AG04449 (cell line): Measurements from ENCODE around the gene MARF1.

Source experiments
- CTCF ChIA-PET: fragments of 350-600 bp; formaldehyde crosslinking; extraction: SDS; loops from one replicate; lab custom pipeline; 2021; ENCODE audit warnings: antibody characterized with exemption; lab: Yijun Ruan, JAX
- POLR2A ChIA-PET: fragments of 400-600, 350-600 bp; formaldehyde crosslinking; extraction: SDS; loops from one replicate; lab custom pipeline; 2020; ENCODE audit warnings: antibody characterized with exemption, inconsistent platforms; lab: Yijun Ruan, JAX
- DNase-seq: peaks from one replicate; pipeline ENCODE4 v3.0.0-alpha.2; 2010; ENCODE audit warnings: low read depth, low spot score
- H3K4me3 ChIP-seq: 2 replicates; pipeline ENCODE4 v1.5.1; 2011; ENCODE audit warnings: low read depth, mild to moderate bottlenecking, control low read depth, low read length
- TF ChIP-seq, protein P1 (sequence below): IDR thresholded peaks from one replicate; pipeline ENCODE4 v1.5.1; 2011; ENCODE audit warnings: mild to moderate bottlenecking, moderate library complexity, low read length, control low read depth, inconsistent platforms; ENCODE audit not compliant: insufficient read depth; ENCODE audit errors: missing control alignments

The MARF1 gene

DNA sequence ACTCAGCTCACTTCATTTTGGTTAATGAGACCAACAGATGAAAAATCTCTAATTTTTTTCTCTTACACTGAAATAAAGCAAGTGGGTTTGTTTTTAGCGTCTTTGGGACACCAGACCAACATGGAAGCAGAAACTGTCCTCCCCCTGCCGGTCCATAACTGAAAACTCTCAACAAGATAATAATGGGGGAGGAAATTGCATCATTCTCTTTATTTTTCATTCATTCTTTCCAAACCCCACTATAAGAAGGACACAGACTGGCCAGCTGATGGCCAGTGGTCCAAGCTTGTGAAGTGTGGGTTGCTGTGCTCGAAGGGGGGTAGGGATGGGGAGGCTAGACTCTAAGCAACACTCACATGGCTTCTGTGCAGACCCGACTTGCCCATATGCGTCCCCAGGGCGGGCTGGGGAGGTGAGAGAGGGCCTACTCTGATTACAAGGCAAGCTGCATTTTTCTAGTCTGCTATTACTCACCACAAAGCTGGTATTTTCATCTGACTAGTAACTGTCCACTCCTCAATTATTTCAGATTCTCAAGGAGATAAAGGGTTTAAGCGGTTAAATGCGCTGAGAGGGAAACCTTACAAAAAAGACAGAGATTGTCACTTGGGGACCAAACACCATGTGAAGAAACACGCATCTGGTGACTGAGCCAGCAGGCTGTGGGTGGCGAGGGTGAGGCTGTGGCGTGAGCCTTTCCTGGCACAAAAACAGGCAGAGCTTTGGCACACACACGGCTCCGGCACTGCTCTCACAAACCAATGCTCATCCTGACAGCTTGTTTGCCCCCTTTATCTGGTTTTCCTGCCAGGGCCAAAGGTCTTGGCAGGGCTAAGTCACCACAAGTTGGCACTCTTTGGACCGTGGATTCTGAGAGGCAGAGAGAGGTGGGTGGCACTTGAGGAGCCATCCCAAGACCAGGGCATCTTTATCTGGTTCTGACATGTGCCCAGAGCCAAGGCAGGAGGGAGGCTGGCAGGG, 38.2 kb downstream of the MARF1 start:
- no peak overlapping the region for H3K4me3 ChIP-seq
- POLR2A ChIA-PET, result no interaction called here
- TF ChIP-seq, protein P1, sequence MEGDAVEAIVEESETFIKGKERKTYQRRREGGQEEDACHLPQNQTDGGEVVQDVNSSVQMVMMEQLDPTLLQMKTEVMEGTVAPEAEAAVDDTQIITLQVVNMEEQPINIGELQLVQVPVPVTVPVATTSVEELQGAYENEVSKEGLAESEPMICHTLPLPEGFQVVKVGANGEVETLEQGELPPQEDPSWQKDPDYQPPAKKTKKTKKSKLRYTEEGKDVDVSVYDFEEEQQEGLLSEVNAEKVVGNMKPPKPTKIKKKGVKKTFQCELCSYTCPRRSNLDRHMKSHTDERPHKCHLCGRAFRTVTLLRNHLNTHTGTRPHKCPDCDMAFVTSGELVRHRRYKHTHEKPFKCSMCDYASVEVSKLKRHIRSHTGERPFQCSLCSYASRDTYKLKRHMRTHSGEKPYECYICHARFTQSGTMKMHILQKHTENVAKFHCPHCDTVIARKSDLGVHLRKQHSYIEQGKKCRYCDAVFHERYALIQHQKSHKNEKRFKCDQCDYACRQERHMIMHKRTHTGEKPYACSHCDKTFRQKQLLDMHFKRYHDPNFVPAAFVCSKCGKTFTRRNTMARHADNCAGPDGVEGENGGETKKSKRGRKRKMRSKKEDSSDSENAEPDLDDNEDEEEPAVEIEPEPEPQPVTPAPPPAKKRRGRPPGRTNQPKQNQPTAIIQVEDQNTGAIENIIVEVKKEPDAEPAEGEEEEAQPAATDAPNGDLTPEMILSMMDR, result no peak
- CTCF ChIA-PET, result interaction anchor here (0.7 to 1.3 kb wide), 3 partner anchors 9 to 177 kb away, joined by 3 read pairs; no protein-coding TSS in a partner anchor
- no peak for DNase-seq

GRCh38 chr16:15602285-15603044, 40.5 kb downstream of the MARF1 start:
- H3K4me3 ChIP-seq, result no peak overlapping the region
- TF ChIP-seq, protein P1, result no peak
- POLR2A ChIA-PET, result no interaction called here
- no peak for DNase-seq
- CTCF ChIA-PET, result interaction anchor here (1.0 kb wide), 1 partner anchor 10 kb away, joined by 3 read pairs; no protein-coding TSS in a partner anchor

DNA sequence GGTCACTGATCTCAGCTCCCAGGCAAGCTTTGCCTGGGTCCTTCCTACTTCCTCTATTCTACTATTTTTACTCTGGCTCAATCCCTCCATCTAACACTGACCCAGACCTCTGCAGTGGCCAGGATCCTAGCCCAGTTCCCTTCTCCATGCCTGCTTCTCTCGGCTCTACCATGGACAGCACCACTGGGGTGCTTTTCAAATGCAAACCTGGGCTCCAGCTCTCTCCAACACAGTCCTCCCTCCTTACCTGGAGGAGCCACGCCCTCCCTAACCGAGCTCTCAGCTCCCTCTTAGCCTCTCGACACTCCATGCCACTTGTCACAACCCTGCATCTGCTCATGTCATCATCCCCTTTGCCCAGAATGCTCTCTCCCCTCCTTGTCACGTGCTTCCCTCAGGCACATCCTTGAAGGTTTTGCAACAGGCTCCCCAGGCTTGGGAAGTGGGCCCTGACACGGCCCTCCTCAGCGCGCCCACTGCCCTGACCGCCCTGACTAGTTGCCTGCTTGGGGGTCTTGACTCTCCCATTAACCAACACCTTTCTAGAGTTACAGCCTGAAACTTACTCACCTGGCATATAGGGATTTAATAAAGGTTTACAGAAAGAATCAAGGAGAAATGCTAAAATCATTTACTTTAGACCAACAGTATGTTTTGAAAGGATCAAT, 41.6 kb downstream of the MARF1 start:
- no peak overlapping the region for H3K4me3 ChIP-seq
- POLR2A ChIA-PET, result no interaction called here
- no peak for DNase-seq
- TF ChIP-seq, protein P1, result no peak
- CTCF ChIA-PET, result no interaction called here

DNA sequence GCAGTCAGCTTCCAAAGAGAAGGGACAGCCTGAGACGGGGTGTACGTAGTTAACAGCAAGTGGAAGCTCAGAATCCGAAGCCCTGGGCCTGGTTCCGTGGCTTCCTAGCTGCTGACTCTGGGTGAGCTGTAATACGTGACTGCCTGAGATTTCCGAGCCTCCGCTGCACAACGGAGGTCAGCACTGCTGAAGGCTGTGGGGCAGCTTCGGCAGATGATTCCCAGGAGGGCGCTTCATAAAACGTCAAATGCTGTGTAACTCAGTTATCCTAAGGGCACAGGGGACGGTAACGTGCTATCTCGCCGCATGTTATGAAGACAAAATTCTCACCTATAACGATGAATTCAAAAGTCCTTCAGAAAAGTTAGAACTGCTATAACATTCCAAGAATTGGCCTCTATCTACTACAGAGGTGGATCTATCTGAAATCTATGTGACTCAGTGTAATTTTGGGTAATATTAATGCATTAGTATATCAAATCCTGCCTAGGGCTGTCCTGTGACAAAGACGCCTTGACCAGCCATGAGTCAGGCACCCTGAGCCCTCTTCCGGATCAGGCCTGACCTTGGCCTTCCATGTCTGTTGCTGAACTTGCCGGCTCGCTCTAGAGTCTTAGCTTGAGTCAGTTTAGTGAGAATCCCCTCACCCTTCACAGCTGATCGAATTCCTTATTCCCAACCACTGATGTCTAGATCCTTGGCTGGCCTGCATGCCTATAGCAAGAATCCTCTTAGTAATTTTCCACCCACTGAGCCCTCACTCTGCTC, 43.5 kb downstream of the MARF1 start:
- ChIA-PET POLR2A (no interaction called here), CTCF (interaction anchor here (1.0 kb wide), 1 partner anchor 42 kb away, joined by 3 read pairs; no protein-coding TSS in a partner anchor)
- H3K4me3 ChIP-seq, result no peak overlapping the region
- TF ChIP-seq, protein P1, result no peak
- DNase-seq, result no peak

DNA sequence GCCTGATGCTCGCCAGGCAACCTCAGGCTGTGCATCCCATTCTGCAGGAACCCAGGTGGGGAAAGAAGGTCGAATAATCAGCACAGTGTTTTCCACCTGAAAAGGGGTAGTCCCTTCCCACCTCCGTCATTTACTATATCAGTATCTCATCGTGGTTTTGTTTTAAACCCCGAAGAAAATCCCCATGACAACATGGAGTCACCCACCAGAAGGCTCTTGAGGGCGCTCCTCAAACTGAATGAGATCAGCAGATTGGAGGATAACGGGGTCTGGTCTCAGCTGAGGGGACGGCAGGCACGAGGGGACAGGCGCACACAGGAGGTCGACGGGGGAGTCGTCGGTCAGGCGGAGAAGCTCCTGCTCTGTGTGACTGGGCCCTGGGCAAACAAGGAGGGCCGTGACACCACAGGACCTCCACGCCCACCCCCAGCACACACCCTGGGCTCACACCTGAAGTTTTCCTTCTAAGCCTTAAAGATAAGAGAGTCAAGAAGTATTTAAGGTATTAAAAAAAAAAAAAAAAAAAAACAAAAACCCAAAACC, 44.2 kb downstream of the MARF1 start:
- no peak for DNase-seq
- ChIA-PET CTCF (interaction anchor here (1.0 kb wide), 1 partner anchor 43 kb away, joined by 3 read pairs; no protein-coding TSS in a partner anchor), POLR2A (no interaction called here)
- TF ChIP-seq, protein P1, result no peak
- H3K4me3 ChIP-seq, result no peak overlapping the region
